ENCODE data around the gene GPATCH8.

Gene GPATCH8

DNA sequence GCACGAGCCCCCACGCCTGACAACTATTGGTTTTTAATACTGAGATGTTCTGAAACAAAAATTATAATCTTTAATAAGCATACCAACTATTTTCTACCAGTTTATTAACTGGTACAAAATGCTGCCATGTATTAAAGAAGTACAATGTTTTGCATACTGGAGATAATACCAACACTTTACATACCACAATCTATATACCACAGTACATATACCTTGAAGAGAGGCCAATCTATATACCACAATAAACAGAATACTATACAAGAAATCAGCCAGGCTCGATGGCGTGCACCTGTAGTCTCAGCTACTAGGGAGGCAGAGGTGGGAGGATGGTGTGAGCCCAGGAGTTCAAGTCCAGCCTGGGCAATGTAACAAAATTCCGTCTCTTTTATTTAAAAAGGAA is 9.9 kb downstream of the GPATCH8 start:
- no peaks in the 10 kb centered on the region for H3K9me2 ChIP-seq (replicated peaks; ENCODE audit: low read depth, low read length)
- no peaks in the 10 kb centered on the region for H3F3A ChIP-seq (ENCODE audit: low read depth)
- no peak overlapping the region for H3K4me2 ChIP-seq (ENCODE audit: low read depth, low read length, poor library complexity, severe bottlenecking)
- TF ChIP-seq, protein P1, sequence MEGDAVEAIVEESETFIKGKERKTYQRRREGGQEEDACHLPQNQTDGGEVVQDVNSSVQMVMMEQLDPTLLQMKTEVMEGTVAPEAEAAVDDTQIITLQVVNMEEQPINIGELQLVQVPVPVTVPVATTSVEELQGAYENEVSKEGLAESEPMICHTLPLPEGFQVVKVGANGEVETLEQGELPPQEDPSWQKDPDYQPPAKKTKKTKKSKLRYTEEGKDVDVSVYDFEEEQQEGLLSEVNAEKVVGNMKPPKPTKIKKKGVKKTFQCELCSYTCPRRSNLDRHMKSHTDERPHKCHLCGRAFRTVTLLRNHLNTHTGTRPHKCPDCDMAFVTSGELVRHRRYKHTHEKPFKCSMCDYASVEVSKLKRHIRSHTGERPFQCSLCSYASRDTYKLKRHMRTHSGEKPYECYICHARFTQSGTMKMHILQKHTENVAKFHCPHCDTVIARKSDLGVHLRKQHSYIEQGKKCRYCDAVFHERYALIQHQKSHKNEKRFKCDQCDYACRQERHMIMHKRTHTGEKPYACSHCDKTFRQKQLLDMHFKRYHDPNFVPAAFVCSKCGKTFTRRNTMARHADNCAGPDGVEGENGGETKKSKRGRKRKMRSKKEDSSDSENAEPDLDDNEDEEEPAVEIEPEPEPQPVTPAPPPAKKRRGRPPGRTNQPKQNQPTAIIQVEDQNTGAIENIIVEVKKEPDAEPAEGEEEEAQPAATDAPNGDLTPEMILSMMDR (conservative IDR thresholded peaks at IDR 0.05; ENCODE audit: low read length), result no peak
- TF ChIP-seq EZH2phosphoT487 (IDR thresholded peaks at IDR 0.05; ENCODE audit: borderline replicate concordance), result no peak
- H3K79me2 ChIP-seq (ENCODE audit: insufficient read depth, low read length), result peaks cover 99% of the 10 kb centered on the region
- no peak overlapping the region for H3K9ac ChIP-seq (ENCODE audit: low read depth, low read length, poor library complexity, severe bottlenecking)
- no peak overlapping the region for H3K4me3 ChIP-seq (ENCODE audit: low read length, poor library complexity, severe bottlenecking)
- H3K36me3 ChIP-seq (ENCODE audit: insufficient read depth, low read length), result peaks cover 3% of the 10 kb centered on the region; the same call in 1 of the 2 replicates
- peaks cover 13% of the 10 kb centered on the region for H3K4me1 ChIP-seq (ENCODE audit: insufficient read depth, low read length, poor library complexity, severe bottlenecking)
- H3K9me3 ChIP-seq (ENCODE audit: insufficient read depth, low read depth, low read length), result no peaks in the 10 kb centered on the region
- peaks cover 87% of the 10 kb centered on the region for H4K20me1 ChIP-seq (ENCODE audit: insufficient read depth, low read length, poor library complexity, severe bottlenecking)
- H3K27me3 ChIP-seq (ENCODE audit: insufficient read depth, low read length, poor library complexity, severe bottlenecking), result no peaks in the 10 kb centered on the region
- no peak overlapping the region for H2AFZ ChIP-seq (ENCODE audit: low read length)

DNA sequence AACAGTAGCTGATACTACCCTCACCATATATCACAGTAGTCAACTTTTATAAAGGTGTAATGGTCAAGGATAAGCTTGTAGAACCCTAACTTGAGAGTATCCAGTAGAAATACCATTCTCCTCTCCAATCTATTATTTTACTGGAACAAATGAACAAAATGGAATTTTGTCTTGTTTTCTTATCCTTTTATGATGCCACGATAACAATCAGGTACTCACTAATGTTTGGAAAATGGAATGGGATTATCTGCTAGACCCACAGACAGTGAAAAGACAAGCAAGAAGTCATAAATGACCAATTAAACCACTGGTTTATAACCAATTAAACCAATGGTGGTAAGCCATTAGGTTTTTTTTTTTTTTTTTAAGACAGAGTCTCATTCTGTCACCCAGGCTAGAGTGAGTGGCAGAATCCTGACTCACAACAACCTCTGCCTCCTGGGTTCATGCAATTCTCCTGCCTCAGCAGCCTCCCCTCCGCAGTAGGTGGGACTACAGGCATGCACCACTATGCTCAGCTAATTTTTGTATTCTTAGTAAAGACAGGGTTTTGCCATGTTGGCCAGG is 10.4 kb downstream of the GPATCH8 start:
- Histone ChIP-seq H2AFZ (ENCODE audit: low read length) (no peak overlapping the region), H3K9me2 (replicated peaks; ENCODE audit: low read depth, low read length) (no peaks in the 10 kb centered on the region), H3K79me2 (ENCODE audit: insufficient read depth, low read length) (peaks cover 98% of the 10 kb centered on the region), H4K20me1 (ENCODE audit: insufficient read depth, low read length, poor library complexity, severe bottlenecking) (peaks cover 82% of the 10 kb centered on the region), H3K9ac (ENCODE audit: low read depth, low read length, poor library complexity, severe bottlenecking) (no peak overlapping the region), H3K4me3 (ENCODE audit: low read length, poor library complexity, severe bottlenecking) (no peak overlapping the region), H3K9me3 (ENCODE audit: insufficient read depth, low read depth, low read length) (no peaks in the 10 kb centered on the region), H3K4me2 (ENCODE audit: low read depth, low read length, poor library complexity, severe bottlenecking) (no peak overlapping the region), H3F3A (ENCODE audit: low read depth) (no peaks in the 10 kb centered on the region), H3K36me3 (ENCODE audit: insufficient read depth, low read length) (peaks cover 3% of the 10 kb centered on the region; the same call in 1 of the 2 replicates), H3K4me1 (ENCODE audit: insufficient read depth, low read length, poor library complexity, severe bottlenecking) (peaks cover 7% of the 10 kb centered on the region), H3K27me3 (ENCODE audit: insufficient read depth, low read length, poor library complexity, severe bottlenecking) (no peaks in the 10 kb centered on the region)
- no peak for TF ChIP-seq EZH2phosphoT487 (IDR thresholded peaks at IDR 0.05; ENCODE audit: borderline replicate concordance)
- TF ChIP-seq, protein P1 (conservative IDR thresholded peaks at IDR 0.05; ENCODE audit: low read length), result no peak

DNA sequence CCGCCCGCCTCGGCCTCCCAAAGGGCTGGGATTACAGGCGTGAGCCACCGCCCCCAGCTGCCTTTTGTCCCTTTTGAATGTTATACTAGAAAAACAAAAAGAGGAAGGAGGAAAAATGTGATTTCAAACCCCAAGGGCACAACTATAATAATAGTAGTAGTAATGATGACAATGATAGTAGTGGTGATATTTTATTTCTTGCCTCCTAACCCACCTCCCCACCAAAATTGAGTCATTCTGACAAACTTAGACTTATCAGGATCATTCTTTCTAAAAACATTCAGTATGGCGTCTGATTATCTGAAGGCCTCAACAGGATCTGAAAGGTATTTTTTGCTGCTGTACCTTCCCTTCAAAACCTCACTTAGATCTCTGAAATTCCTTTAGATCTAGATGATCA is 13.6 kb downstream of the GPATCH8 start:
- H3K4me2 ChIP-seq (ENCODE audit: low read depth, low read length, poor library complexity, severe bottlenecking), result no peak overlapping the region
- no peaks in the 10 kb centered on the region for H3K9me2 ChIP-seq (replicated peaks; ENCODE audit: low read depth, low read length)
- no peak overlapping the region for H3K4me3 ChIP-seq (ENCODE audit: low read length, poor library complexity, severe bottlenecking)
- no peaks in the 10 kb centered on the region for H3K4me1 ChIP-seq (ENCODE audit: insufficient read depth, low read length, poor library complexity, severe bottlenecking)
- H3K27me3 ChIP-seq (ENCODE audit: insufficient read depth, low read length, poor library complexity, severe bottlenecking), result no peaks in the 10 kb centered on the region
- TF ChIP-seq, protein P1 (conservative IDR thresholded peaks at IDR 0.05; ENCODE audit: low read length), result no peak
- no peak for TF ChIP-seq EZH2phosphoT487 (IDR thresholded peaks at IDR 0.05; ENCODE audit: borderline replicate concordance)
- H3K9ac ChIP-seq (ENCODE audit: low read depth, low read length, poor library complexity, severe bottlenecking), result no peak overlapping the region
- peaks cover 78% of the 10 kb centered on the region for H4K20me1 ChIP-seq (ENCODE audit: insufficient read depth, low read length, poor library complexity, severe bottlenecking)
- peaks cover 3% of the 10 kb centered on the region; the same call in 1 of the 2 replicates for H3K36me3 ChIP-seq (ENCODE audit: insufficient read depth, low read length)
- no peak overlapping the region for H2AFZ ChIP-seq (ENCODE audit: low read length)
- H3F3A ChIP-seq (ENCODE audit: low read depth), result no peaks in the 10 kb centered on the region
- no peaks in the 10 kb centered on the region for H3K9me3 ChIP-seq (ENCODE audit: insufficient read depth, low read depth, low read length)
- peaks cover 98% of the 10 kb centered on the region for H3K79me2 ChIP-seq (ENCODE audit: insufficient read depth, low read length)
